Glomerular visceral epithelial cell (primary cell): Measurements from ENCODE around the gene KLRC4.
"Not testable (repeated sequence)": the region's sequence is repeated elsewhere in the genome, so short reads cannot be mapped to it uniquely, and the experiment has no call there.

Experiments used
- DNase-seq: peaks from one replicate; pipeline ENCODE4 v3.0.0-alpha.2; 2016; ENCODE audit errors: extremely low spot score

The KLRC4 gene, protein sequence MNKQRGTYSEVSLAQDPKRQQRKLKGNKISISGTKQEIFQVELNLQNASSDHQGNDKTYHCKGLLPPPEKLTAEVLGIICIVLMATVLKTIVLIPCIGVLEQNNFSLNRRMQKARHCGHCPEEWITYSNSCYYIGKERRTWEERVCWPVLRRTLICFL

DNA sequence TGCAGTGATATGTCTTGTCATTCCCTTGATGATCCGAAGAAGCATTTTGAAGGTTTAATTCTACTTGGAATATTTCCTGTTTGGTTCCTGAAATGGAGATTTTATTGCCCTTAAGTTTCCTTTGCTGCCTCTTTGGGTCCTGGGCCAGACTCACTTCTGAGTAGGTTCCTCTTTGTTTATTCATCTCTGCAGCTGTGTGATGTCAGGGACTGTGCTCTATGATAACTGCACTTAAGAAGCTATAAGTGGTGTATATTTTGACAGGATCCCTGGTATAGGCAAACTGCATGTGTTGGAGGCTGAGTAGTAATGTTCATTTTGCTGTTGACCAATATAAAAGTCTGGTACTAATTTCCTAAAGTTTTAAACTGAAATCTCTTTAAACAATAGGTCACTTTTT is at the start of gene KLRC4:
Gene KLRC4, minus strand, starts transcription at position 366 of the 400 bp plus-strand sequence. Its CDS starts 182 bp downstream, at position 184.
- no peak for DNase-seq

- no peak for DNase-seq
Observed at GRCh38 chr12:10457760-10458159, 48.2 kb upstream of the KLRC4 start.

DNA sequence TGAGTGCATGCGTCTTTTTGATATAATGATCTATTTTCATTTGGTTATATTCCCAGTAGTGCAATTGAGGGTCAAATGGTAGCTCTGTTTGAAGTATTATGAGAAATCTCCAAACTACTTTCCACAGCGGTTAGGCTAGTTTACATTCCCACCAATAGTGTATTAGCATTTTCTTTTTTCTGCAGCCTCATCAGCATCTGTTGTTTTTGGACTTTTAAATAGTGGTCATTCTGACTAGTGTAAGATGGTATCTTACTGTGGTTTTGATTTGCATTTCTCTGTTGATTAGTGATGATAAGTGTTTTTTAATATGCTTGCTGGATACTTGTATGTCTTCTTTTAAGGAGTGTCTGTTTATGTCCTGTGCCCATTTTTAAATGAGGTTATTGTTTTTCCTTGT is 47.3 kb upstream of the KLRC4 start:
- DNase-seq, result no peak

DNA sequence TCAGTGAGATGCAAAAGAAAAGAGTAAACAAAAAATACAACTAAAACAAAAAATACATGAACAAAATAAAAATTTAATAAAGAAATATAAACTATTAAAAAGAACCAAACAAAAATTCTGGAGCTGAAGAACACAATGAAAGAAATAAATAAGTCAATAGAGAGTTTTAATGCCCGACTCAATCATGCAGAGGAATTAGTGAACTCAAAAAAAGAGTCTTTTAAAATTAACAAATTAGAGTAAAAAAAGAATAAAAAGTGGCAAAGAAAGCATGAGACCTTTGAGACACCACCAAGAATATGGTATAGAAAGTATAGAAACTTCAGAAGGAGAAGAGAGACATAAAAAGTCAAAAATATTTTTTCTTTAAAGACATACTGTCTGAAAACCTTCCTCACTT is 46.2 kb upstream of the KLRC4 start:
- no peak for DNase-seq

- DNase-seq, result peak; percentile 25
Observed at GRCh38 chr12:10454531-10454930, 45.0 kb upstream of the KLRC4 start.

GRCh38 chr12:10453156-10453555 is 43.6 kb upstream of the KLRC4 start, which contains the start of gene KLRC1:
TSS of gene KLRC1 (minus strand) at chr12:10453377. CDS start at chr12:10451156, 2,221 bp downstream.
- DNase-seq, result no peak

- DNase-seq, result no peak
Observed at GRCh38 chr12:10448236-10448635, 38.7 kb upstream of the KLRC4 start.

- DNase-seq, result not testable (repeated sequence)
Observed at GRCh38 chr12:10446052-10446451, 36.5 kb upstream of the KLRC4 start.

DNA sequence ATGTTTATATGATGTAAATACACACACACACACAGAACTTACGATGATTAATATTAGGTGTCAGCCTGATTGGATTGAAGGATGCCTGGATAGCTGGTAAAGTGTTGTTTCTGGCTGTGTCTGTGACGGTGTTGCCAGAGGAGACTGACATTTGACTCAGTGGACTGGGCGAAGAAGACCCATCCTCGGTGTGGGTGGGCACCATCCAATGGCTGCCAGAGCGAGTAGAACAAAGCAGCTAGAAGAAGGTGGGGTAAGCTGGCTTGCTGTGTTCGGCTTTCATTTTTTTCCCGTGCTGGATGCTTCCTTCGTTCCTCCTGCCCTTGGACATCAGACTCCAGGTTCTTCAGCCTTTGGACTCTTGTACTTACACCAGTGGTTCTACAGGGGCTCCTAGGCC is 31.6 kb upstream of the KLRC4 start:
- DNase-seq, result not testable (repeated sequence)

- not testable (repeated sequence) for DNase-seq
Observed at GRCh38 chr12:10439608-10440274, 30.2 kb upstream of the KLRC4 start.

DNA sequence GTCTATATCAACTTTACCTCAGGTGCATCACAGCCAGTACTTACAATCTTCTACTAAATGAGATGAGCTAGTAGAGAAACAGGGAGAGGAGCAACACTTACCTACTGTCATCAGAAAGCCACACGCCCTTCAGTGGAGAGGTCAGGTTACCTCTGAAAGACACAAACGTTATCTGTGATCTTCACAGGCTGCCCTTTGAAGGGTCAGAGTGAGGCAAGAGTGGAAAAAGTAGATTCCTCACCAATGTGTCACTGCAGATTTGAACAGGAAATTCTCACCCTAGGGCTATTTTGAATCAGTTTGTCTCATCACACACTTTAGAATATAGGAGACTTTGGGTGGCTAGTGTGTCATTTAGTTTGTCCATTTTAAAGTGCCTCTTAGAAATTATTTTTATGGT is 28.0 kb upstream of the KLRC4 start:
- DNase-seq, result not testable (repeated sequence)

GRCh38 chr12:10435816-10436215 is 26.3 kb upstream of the KLRC4 start, which contains the start of gene KLRC2:
TSS of gene KLRC2 (minus strand) at chr12:10436010. CDS start at chr12:10435986, 24 bp downstream.
- DNase-seq, result peak; percentile 47

DNA sequence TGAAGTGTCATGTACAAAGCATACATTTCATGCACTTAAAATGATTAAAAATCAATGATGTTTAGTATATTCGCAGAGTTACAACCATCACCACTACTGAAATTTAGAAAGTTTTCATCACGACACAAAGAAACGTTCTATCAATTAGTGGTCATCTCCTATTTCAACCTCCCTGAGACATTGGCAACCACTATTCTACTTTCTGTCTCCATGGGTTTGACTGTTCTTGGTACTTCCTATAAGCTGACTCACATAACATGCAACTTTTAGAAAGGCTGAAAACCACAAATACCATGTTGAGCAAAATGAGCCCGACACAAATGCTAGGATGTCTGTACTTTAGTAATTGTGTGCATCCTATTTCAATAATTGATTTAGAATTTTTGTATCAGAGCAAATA is 21.1 kb upstream of the KLRC4 start:
- not testable (repeated sequence) for DNase-seq

GRCh38 chr12:10425938-10426337 is 16.4 kb upstream of the KLRC4 start:
- not testable (repeated sequence) for DNase-seq

GRCh38 chr12:10424260-10424899 is 14.8 kb upstream of the KLRC4 start:
- DNase-seq, result not testable (repeated sequence)

DNA sequence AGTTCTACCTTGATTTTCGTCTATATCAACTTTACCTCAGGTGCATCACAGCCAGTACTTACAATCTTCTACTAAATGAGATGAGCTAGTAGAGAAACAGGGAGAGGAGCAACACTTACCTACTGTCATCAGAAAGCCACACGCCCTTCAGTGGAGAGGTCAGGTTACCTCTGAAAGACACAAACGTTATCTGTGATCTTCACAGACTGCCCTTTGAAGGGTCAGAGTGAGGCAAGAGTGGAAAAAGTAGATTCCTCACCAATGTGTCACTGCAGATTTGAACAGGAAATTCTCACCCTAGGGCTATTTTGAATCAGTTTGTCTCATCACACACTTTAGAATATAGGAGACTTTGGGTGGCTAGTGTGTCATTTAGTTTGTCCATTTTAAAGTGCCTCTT is 12.6 kb upstream of the KLRC4 start:
- not testable (repeated sequence) for DNase-seq

DNA sequence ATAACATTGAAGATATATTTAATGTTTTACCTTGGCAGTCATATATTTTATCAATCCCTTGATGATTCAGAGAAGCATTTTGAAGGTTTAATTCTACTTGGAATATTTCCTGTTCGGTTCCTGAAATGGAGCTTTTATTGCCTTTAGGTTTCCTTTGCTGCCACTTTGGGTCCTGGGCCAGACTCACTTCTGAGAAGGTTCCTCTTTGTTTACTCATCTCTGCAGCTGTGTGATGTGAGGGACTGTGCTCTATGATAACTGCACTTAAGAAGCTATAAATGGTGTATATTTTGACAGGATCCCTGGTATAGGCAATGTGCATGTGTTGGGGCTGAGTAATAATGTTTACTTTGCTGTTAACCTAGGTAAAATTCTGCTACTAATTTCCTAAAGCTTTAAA is 10.8 kb upstream of the KLRC4 start, which contains the start of gene KLRC3:
Gene KLRC3, minus strand, starts transcription at position 262 of the 400 bp plus-strand sequence. Its CDS starts 45 bp downstream, at position 217.
- not testable (repeated sequence) for DNase-seq

GRCh38 chr12:10408842-10409241 is 715 bp downstream of the KLRC4 start:
- DNase-seq, result no peak

DNA sequence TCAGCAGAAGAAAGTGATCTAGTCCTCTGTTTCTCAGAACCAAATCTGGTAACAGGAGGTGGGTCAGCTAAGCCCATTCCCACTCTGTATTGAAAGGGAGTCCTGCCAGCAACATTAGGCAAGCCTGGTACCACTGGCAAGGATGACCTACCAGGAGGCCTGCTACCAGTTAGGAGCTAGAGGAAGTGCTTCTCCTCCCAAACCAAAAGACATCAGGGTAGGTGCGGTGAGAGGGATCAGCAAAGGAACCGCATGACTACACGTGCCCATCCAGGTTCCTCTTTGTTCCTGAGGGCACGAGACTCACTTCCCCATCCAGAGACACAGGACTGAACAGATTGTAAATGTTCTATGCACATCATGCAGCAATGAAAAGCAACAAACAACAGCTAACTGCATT is 2.8 kb downstream of the KLRC4 start:
- DNase-seq, result no peak

DNA sequence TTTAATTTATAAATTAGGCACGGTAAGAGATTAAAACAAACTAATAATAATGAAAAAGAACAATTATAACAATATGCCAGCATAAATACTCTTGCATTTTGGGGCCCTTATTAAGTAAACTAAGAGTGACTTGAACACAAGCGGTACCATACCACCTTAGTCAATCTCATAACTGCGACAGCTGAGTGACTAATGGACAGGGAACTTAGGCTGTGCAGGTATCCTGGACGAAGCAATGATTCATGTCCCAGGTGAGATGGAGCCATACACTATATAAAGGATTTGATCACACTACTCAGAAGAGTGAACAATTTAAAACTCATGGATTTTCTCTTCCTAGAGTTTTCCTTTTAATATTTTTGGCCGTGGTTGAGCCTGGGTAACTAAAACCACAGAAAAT is 4.3 kb downstream of the KLRC4 start:
- DNase-seq, result no peak

GRCh38 chr12:10404798-10405197 is 4.8 kb downstream of the KLRC4 start:
- no peak for DNase-seq

- no peak for DNase-seq
Observed at GRCh38 chr12:10400829-10401228, 8.7 kb downstream of the KLRC4 start.

GRCh38 chr12:10398168-10398567 is 11.4 kb downstream of the KLRC4 start:
- DNase-seq, result no peak
